Neuronal stem cell (in vitro differentiated cells): ENCODE measurements around the gene PIEZO1.

Experiments used
- DNase-seq: peaks from one replicate; pipeline ENCODE4 v3.0.0-alpha.2; 2013; ENCODE audit warnings: low spot score
- H2AFZ ChIP-seq: one replicate; pipeline ENCODE4 v1.6.1; 2013; ENCODE audit warnings: mild to moderate bottlenecking, low read length, inconsistent platforms
- H2AK5ac ChIP-seq: 2 replicates; pipeline ENCODE4 v1.6.1; 2013; ENCODE audit warnings: low read depth, mild to moderate bottlenecking, inconsistent platforms, low read length, moderate library complexity, mixed read lengths
- H2BK120ac ChIP-seq: 2 replicates; pipeline ENCODE4 v1.6.1; 2013; ENCODE audit warnings: low read depth, mild to moderate bottlenecking, inconsistent platforms, low read length, moderate library complexity, mixed read lengths
- H2BK12ac ChIP-seq: one replicate; pipeline ENCODE4 v1.6.1; 2013; ENCODE audit warnings: low read length, inconsistent platforms
- H2BK15ac ChIP-seq: 2 replicates; pipeline ENCODE4 v1.6.1; 2013; ENCODE audit warnings: mild to moderate bottlenecking, low read length, inconsistent platforms, mixed read lengths
- H2BK5ac ChIP-seq: one replicate; pipeline ENCODE4 v1.6.1; 2013; ENCODE audit warnings: inconsistent platforms, mild to moderate bottlenecking, low read length, moderate library complexity
- H3K14ac ChIP-seq: one replicate; pipeline ENCODE4 v1.6.1; 2013; ENCODE audit warnings: low read length, inconsistent platforms
- H3K18ac ChIP-seq: 2 replicates; pipeline ENCODE4 v1.6.1; 2013; ENCODE audit warnings: low read length, inconsistent platforms
- H3K23ac ChIP-seq: 2 replicates; pipeline ENCODE4 v1.6.1; 2013; ENCODE audit warnings: low read depth, mild to moderate bottlenecking, mixed read lengths, low read length, inconsistent platforms; ENCODE audit not compliant: poor library complexity
- H3K27ac ChIP-seq: replicated peaks from 3 replicates; pipeline ENCODE4 v1.5.1; 2013; ENCODE audit warnings: low read length, inconsistent platforms
- H3K27me3 ChIP-seq, 3 experiments: 2 replicates each; pipeline ENCODE4 v1.6.1; 2013; ENCODE audit warnings: low read length in 3 of 3, mild to moderate bottlenecking in 2 of 3, inconsistent platforms in 1 of 3, low read depth in 1 of 3, mixed read lengths in 1 of 3, moderate library complexity in 1 of 3; ENCODE audit not compliant: control insufficient read depth in 3 of 3, insufficient read depth in 3 of 3
- H3K36me3 ChIP-seq, 2 donors: replicated peaks in 1 of 2; 2 replicates each; pipeline ENCODE4 v1.6.1; 2013; ENCODE audit warnings: low read length in 2 of 2; ENCODE audit not compliant: control insufficient read depth in 2 of 2, insufficient read depth in 2 of 2
- H3K4ac ChIP-seq: 2 replicates; pipeline ENCODE4 v1.6.1; 2013; ENCODE audit warnings: inconsistent platforms, mild to moderate bottlenecking, low read length, moderate library complexity
- H3K4me1 ChIP-seq, 2 donors: 1 replicate in 1 of 2; 2 replicates in 1 of 2; pipeline ENCODE4 v1.6.1; 2013; ENCODE audit warnings: low read length in 2 of 2, low read depth in 1 of 2; ENCODE audit not compliant: control insufficient read depth in 2 of 2, insufficient read depth in 1 of 2
- H3K4me2 ChIP-seq: one replicate; pipeline ENCODE4 v1.6.1; 2013; ENCODE audit warnings: mild to moderate bottlenecking, low read length, inconsistent platforms; ENCODE audit not compliant: insufficient read depth, poor library complexity, severe bottlenecking
- H3K4me3 ChIP-seq, 2 donors: 2 replicates each; pipeline ENCODE4 v1.5.1; 2013; ENCODE audit warnings: low read length in 2 of 2, mild to moderate bottlenecking in 2 of 2, inconsistent platforms in 1 of 2, moderate library complexity in 1 of 2
- H3K79me1 ChIP-seq: one replicate; pipeline ENCODE4 v1.6.1; 2013; ENCODE audit warnings: low read depth, mild to moderate bottlenecking, inconsistent platforms, low read length, moderate library complexity
- H3K9ac ChIP-seq: one replicate; pipeline ENCODE4 v1.6.1; 2013; ENCODE audit warnings: mild to moderate bottlenecking, low read depth, low read length, inconsistent platforms; ENCODE audit not compliant: poor library complexity
- H3K9me3 ChIP-seq, 2 donors: replicated peaks in 1 of 2; 2 replicates each; pipeline versions ENCODE3 to v1.6.1; 2013; ENCODE audit warnings: low read length in 2 of 2, mild to moderate bottlenecking in 2 of 2, inconsistent platforms in 1 of 2, low read depth in 1 of 2, mixed read lengths in 1 of 2, moderate library complexity in 1 of 2; ENCODE audit not compliant: control insufficient read depth in 2 of 2, insufficient read depth in 1 of 2
- H4K8ac ChIP-seq: one replicate; pipeline ENCODE4 v1.6.1; 2013; ENCODE audit warnings: low read depth, mild to moderate bottlenecking, inconsistent platforms, low read length, moderate library complexity
- H4K91ac ChIP-seq: one replicate; pipeline ENCODE4 v1.6.1; 2013; ENCODE audit warnings: low read length, low read depth, mild to moderate bottlenecking, inconsistent platforms; ENCODE audit not compliant: poor library complexity
- WGBS, 2 donors: extraction: QIAGEN DNeasy Blood & Tissue Kit; methylation state at CpG; one replicate each; pipeline ENCODE4 v1.1.7; 2013; ENCODE audit warnings: missing lambda C conversion rate in 2 of 2, mixed read lengths in 1 of 2; ENCODE audit not compliant: insufficient read length in 2 of 2, insufficient replicate concordance in 1 of 2; ENCODE audit errors: extremely low coverage in 2 of 2; 5-methylcytosine and 5-hydroxymethylcytosine counted together

Gene PIEZO1

GRCh38 chr16:88686062-88686438 lies 99.0 kb downstream of the PIEZO1 start:
- peak overlapping the region; percentile 22 for H2BK12ac ChIP-seq
- no peak overlapping the region for H3K27ac ChIP-seq
- H3K14ac ChIP-seq = no peak overlapping the region
- no peak overlapping the region for H2AK5ac ChIP-seq
- DNase-seq = no peak
- H3K9ac ChIP-seq = peak overlapping the region; percentile 21
- H3K36me3 ChIP-seq = no peaks in the 10 kb centered on the region
- peaks cover 14 to 21% of the 10 kb centered on the region in 2 donors for H3K4me1 ChIP-seq
- H2BK5ac ChIP-seq = no peak overlapping the region
- peak overlapping the region; percentile 89 for H3K23ac ChIP-seq
- peaks cover 8 to 69% (median 35%) of the 10 kb centered on the region in 3 experiments for H3K27me3 ChIP-seq
- peak overlapping the region; percentile 90 for H2AFZ ChIP-seq
- H3K79me1 ChIP-seq = peaks cover 4% of the 10 kb centered on the region
- no peak overlapping the region for H3K4ac ChIP-seq
- H2BK120ac ChIP-seq = no peak overlapping the region
- no peak overlapping the region for H4K8ac ChIP-seq
- peak overlapping the region; percentile 34 to 77 for H3K4me3 ChIP-seq
- H3K9me3 ChIP-seq = no peaks in the 10 kb centered on the region
- peak overlapping the region; percentile 72 for H3K4me2 ChIP-seq
- no peak overlapping the region for H4K91ac ChIP-seq
- H3K18ac ChIP-seq = peak overlapping the region; percentile 91
- H2BK15ac ChIP-seq = peak overlapping the region; percentile 67
- no CpG with 5 or more reads among the region's 25 CpGs for WGBS, 2 donors

- Histone ChIP-seq H3K27ac (no peak overlapping the region), H3K4me3 (peak overlapping the region; percentile 34 to 77)
- no peak for DNase-seq
Observed at GRCh38 chr16:88685156-88686061, 99.6 kb downstream of the PIEZO1 start.

GRCh38 chr16:88684569-88685155 lies 100.4 kb downstream of the PIEZO1 start:
- H2BK120ac ChIP-seq = no peak overlapping the region
- no peak overlapping the region for H4K91ac ChIP-seq

More at GRCh38 chr16:88685156-88686061, 99.6 kb downstream of the PIEZO1 start:
- Histone ChIP-seq H3K4me1 (peaks cover 16 to 21% of the 10 kb centered on the region in 2 donors), H2BK5ac (no peak overlapping the region), H3K4me2 (peak overlapping the region; percentile 72), H3K4ac (peak overlapping the region; percentile 76), H3K9me3 (no peaks in the 10 kb centered on the region), H3K9ac (peak overlapping the region; percentile 44), H3K36me3 (no peaks in the 10 kb centered on the region), H3K79me1 (peaks cover 3% of the 10 kb centered on the region), H3K18ac (peak overlapping the region; percentile 91), H4K91ac (no peak overlapping the region), H2AK5ac (peak overlapping the region; percentile 63), H2BK12ac (peak overlapping the region; percentile 73), H2BK120ac (peak overlapping the region; percentile 81), H3K27me3 (peaks cover 8 to 62% (median 35%) of the 10 kb centered on the region in 3 experiments), H2AFZ (peak overlapping the region; percentile 90), H2BK15ac (peak overlapping the region; percentile 81), H3K23ac (peak overlapping the region; percentile 91), H4K8ac (peak overlapping the region; percentile 96), H3K14ac (peak overlapping the region; percentile 71)
- no CpG with 5 or more reads among the region's 33 CpGs for WGBS, 2 donors

More at GRCh38 chr16:88684569-88685155, 100.4 kb downstream of the PIEZO1 start:
- Histone ChIP-seq H3K79me1 (peaks cover 3% of the 10 kb centered on the region), H3K4ac (no peak overlapping the region), H3K4me3 (no peak overlapping the region), H3K4me1 (peaks cover 16 to 21% of the 10 kb centered on the region in 2 donors), H3K4me2 (no peak overlapping the region), H3K36me3 (no peaks in the 10 kb centered on the region), H2AK5ac (no peak overlapping the region), H2BK12ac (no peak overlapping the region), H2AFZ (no peak overlapping the region), H2BK5ac (no peak overlapping the region), H3K9ac (no peak overlapping the region), H3K18ac (no peak overlapping the region), H4K8ac (no peak overlapping the region), H3K27ac (no peak overlapping the region), H2BK15ac (no peak overlapping the region), H3K27me3 (peaks cover 8 to 58% (median 35%) of the 10 kb centered on the region in 3 experiments), H3K14ac (no peak overlapping the region), H3K23ac (no peak overlapping the region), H3K9me3 (no peaks in the 10 kb centered on the region)
- no CpG with 5 or more reads among the region's 15 CpGs for WGBS, 2 donors
- DNase-seq = no peak
